ENCODE results near the gene ALDH3A1. TPM values are rescaled to one million over a fixed set of nuclear protein-coding genes. Genes with fewer than 3 reads are reported as not detected.

The ALDH3A1 gene
- total RNA-seq, 6 experiments from 2014 or later, result 0.26 to 13.8 (median 1.7) TPM

DNA sequence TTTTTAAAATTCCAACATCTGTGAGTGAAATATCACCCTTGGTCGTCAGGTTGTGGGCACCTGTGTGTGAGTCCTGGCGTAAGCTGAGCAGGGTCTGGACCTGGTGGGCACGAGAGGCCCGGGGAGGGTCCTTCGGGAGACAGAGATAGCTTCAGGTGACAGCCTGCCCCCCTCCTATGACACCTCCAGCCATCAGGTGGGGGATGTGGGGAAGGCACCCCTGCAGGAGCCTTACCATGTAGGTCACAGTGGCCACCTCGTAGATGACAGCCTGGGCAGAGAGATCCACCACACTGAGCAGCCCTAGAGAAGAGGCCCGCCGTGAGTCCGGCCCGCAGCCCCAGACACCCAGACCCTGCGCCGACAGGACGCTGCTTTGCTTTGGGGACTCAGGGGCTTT lies 42.9 kb downstream of the ALDH3A1 start:
- DNase-seq (no peak), ATAC-seq (no peak)
- Histone ChIP-seq H3K9me3 (no peaks in the 10 kb centered on the region), H3K36me3 (no peaks in the 10 kb centered on the region), H3K4me3 (no peak overlapping the region), H3K4me1 (peaks cover 0 to 8% (median 0%) of the 10 kb centered on the region in 4 donors), H3K27me3 (no peaks in the 10 kb centered on the region), H3K27ac (no peak overlapping the region)
- intact Hi-C loops (cut with DNase I), result no loop called here
- TF ChIP-seq, protein P1, sequence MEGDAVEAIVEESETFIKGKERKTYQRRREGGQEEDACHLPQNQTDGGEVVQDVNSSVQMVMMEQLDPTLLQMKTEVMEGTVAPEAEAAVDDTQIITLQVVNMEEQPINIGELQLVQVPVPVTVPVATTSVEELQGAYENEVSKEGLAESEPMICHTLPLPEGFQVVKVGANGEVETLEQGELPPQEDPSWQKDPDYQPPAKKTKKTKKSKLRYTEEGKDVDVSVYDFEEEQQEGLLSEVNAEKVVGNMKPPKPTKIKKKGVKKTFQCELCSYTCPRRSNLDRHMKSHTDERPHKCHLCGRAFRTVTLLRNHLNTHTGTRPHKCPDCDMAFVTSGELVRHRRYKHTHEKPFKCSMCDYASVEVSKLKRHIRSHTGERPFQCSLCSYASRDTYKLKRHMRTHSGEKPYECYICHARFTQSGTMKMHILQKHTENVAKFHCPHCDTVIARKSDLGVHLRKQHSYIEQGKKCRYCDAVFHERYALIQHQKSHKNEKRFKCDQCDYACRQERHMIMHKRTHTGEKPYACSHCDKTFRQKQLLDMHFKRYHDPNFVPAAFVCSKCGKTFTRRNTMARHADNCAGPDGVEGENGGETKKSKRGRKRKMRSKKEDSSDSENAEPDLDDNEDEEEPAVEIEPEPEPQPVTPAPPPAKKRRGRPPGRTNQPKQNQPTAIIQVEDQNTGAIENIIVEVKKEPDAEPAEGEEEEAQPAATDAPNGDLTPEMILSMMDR (IDR thresholded peaks at IDR 0.05), result no peak
- 80% methylated on average over 1 of the region's 13 CpGs for WGBS (ENCODE audit: insufficient coverage, low coverage, low lambda C conversion rate, missing lambda C conversion rate)

DNA sequence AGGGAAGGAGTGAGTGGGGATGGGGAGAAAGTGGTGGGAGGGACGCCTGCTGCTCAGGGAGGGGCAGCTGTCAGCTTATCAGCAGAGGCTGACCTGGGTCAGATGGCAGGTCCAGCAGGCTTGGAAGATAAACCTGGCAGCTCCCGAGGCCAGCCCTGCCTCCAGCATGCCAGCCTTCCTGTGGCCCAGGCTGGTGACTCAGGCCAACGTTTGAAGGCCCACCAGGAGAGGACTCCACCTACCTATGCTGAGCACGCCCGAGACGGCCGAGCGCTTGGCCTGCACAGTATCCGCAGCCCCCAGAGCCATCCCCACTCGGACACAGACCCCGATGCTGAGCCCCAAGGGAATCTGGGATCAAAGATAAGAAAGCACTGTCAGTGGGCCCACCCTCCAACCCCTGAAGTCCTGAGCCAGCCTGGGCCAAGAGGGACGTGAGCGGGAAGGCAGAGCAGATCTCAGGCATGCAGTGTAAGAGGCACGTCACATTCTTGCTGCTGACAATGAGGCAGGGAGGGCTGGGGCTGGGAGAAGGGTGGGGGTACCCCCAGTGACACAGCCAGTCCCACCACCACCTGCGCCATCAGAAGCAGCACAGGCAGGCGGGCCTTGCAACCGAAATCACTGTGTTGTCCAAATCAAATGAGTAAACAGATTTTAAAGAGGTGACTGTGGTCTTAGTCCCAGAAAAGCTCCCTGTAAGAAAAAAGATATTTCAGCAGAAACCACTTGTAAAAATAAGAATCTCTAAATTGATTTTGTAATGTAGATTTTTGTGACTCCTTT lies 44.1 kb downstream of the ALDH3A1 start:
- 70% methylated on average over 4 of the region's 17 CpGs for WGBS (ENCODE audit: insufficient coverage, low coverage, low lambda C conversion rate, missing lambda C conversion rate)
- ATAC-seq (peak; percentile 77 to 94 (median 86)), DNase-seq (peak; percentile 63 to 74 (median 65))
- TF ChIP-seq POLR2A (IDR thresholded peaks at IDR 0.05), result no peak
- TF ChIP-seq, protein P1 (IDR thresholded peaks at IDR 0.05), result no peak
- intact Hi-C loops (cut with DNase I), result no loop called here
- Histone ChIP-seq H3K36me3 (no peaks in the 10 kb centered on the region), H3K27me3 (no peaks in the 10 kb centered on the region), H3K4me3 (no peak overlapping the region), H3K4me1 (peaks cover 0 to 8% (median 0%) of the 10 kb centered on the region in 4 donors), H3K27ac (no peak overlapping the region), H3K9me3 (no peaks in the 10 kb centered on the region)

DNA sequence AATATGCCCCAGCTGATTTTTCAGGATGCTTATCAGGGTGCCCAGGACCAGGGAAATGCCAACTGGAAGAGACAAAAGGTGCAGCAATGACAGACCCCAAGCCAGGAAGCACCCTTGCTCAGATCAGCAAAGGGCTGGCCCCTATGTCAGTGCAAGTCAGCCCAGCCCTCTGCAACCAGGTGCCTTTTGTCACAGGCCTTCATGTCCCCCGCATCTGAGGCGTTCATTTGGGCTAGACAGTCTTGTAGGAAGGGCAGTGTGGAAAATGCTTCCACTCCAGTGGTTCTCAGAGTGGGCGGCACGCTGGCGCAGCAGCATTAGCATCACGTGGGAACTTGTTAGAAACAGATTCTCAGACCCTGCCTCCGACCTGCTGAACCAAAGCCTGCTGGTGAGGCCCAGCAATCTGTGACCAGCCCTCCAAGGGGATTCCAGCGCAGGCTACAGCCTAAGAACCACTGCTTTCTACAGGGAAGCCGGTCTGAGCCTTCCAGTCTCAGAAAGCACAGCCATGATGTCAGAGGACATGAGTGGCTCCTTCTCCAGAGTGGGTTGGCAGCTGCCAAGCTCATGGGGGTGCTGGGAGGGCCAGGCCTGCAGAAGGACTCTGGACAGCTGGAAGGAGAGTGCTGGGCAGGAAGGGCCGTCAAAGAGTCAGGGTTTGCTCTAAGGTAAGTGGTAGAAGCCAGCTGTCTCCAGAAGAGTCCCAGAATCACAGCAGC lies 44.8 kb downstream of the ALDH3A1 start:
- no peak overlapping the region for H3K27ac ChIP-seq
- no peaks in the 10 kb centered on the region for H3K9me3 ChIP-seq
- no peak overlapping the region for H3K4me3 ChIP-seq
- 64% methylated on average over 3 of the region's 10 CpGs for WGBS (ENCODE audit: insufficient coverage, low coverage, low lambda C conversion rate, missing lambda C conversion rate)
- intact Hi-C loops (cut with DNase I), result no loop called here
- ATAC-seq, result no peak
- H3K27me3 ChIP-seq, result no peaks in the 10 kb centered on the region
- DNase-seq, result no peak
- H3K4me1 ChIP-seq, result peaks cover 0 to 8% (median 0%) of the 10 kb centered on the region in 4 donors
- H3K36me3 ChIP-seq, result no peaks in the 10 kb centered on the region
- TF ChIP-seq POLR2A (IDR thresholded peaks at IDR 0.05), result no peak
- TF ChIP-seq, protein P1 (IDR thresholded peaks at IDR 0.05), result no peak

DNA sequence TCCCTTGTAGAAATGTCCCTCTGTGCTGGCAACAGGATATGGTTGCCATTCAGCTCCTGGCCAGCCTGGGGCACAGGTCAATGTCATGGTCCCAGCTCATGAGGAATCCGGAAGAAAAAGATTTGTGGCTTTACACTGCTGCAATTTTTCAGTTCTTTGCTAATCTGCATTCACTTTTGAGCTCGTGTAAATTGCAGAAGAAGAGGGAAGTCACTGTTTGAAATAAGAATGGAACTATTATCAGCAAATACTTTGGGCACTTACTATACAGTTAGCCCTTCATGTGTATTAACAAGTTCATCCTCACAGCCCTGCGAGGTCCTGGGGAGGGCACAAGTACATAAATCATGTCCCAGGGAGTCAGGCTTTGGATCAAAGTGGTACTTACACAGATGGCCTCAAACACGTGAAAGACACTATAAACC lies 45.9 kb downstream of the ALDH3A1 start:
- WGBS (ENCODE audit: insufficient coverage, low coverage, low lambda C conversion rate, missing lambda C conversion rate), result 59% methylated on average over 3 of the region's 4 CpGs

More for the DNA sequence above, 45.9 kb downstream of the ALDH3A1 start:
- H3K27me3 ChIP-seq, result no peaks in the 10 kb centered on the region
- peaks cover 0 to 8% (median 0%) of the 10 kb centered on the region in 4 donors for H3K4me1 ChIP-seq
- no peak for DNase-seq
- ATAC-seq, result no peak
- H3K36me3 ChIP-seq, result no peaks in the 10 kb centered on the region
- H3K27ac ChIP-seq, result no peak overlapping the region
- H3K4me3 ChIP-seq, result no peak overlapping the region
- H3K9me3 ChIP-seq, result no peaks in the 10 kb centered on the region
- TF ChIP-seq, protein P1 (IDR thresholded peaks at IDR 0.05), result no peak
- intact Hi-C loops (cut with DNase I), result no loop called here

Other genes starting within 250 kb of the ALDH3A1 start
- 100 to 1,000 TPM in 2 of 6 experiments, 10 to 100 TPM in 4; 47.5 to 182 (median 67.4) TPM for gene SLC47A1, start 214.4 kb downstream of the ALDH3A1 start, total RNA-seq
- 100 to 1,000 TPM; 102 to 264 (median 182) TPM for gene ALDH3A2, start 99.5 kb downstream of the ALDH3A1 start, total RNA-seq
- not detected for gene SLC47A2, start 31.7 kb downstream of the ALDH3A1 start, total RNA-seq
- 1 to 10 TPM; 3.5 to 6.1 (median 4.8) TPM for gene ULK2, start 119.6 kb upstream of the ALDH3A1 start, total RNA-seq
- gene AKAP10, start 229.5 kb upstream of the ALDH3A1 start, total RNA-seq, result 10 to 100 TPM in 3 of 6 experiments, 1 to 10 TPM in 3; 8.6 to 13.1 (median 10.6) TPM

All from right lobe of liver (tissue), 6 donors.